ENCODE data around the gene INA.

GRCh38 chr10:103227416-103227815 is 49.5 kb upstream of the INA start:
- TF ChIP-seq EZH2 (IDR thresholded peaks at IDR 0.05) (no peak), POLR2AphosphoS5 (IDR thresholded peaks at IDR 0.05; ENCODE audit: borderline replicate concordance, low read depth, low read length) (no peak)
